Endothelial cell of umbilical vein (primary cell): ENCODE results near the gene KCNK10. TPM values are rescaled to one million over a fixed set of nuclear protein-coding genes. Genes with fewer than 3 reads are reported as not detected.

Experiments used
- BruUV-seq: library from RNA; stranded (reverse); fragments of 400-500 nt; replicated peaks from 2 replicates; lab custom pipeline; 2021; lab: Mats Ljungman, UMichigan
- CTCF ChIA-PET: fragments of 300-600, 350-600 bp; sonication (Branson Sonifier 250); formaldehyde crosslinking; loops from one replicate; lab custom pipeline; 2021; ENCODE audit warnings: antibody characterized with exemption, inconsistent platforms; lab: Charles Lee
- POLR2A ChIA-PET: fragments of 300-600, 350-600 bp; sonication (Branson Sonifier 250); formaldehyde crosslinking; loops from one replicate; lab custom pipeline; 2021; ENCODE audit warnings: antibody characterized with exemption, inconsistent platforms; lab: Charles Lee
- DNase-seq: peaks from one replicate; pipeline ENCODE4 v3.0.0-alpha.2; 2011; ENCODE audit warnings: low read depth, low spot score
- FAIRE-seq: peaks from 2 replicates; lab custom pipeline; 2011; peaks lifted over from hg19 to GRCh38; lab: Jason Lieb, UNC
- H2AFZ ChIP-seq: 2 replicates; pipeline ENCODE4 v1.6.0; 2012; ENCODE audit warnings: low read depth, low read length, control low read depth, inconsistent platforms
- H3K27ac ChIP-seq: 2 replicates; pipeline ENCODE4 v1.5.1; 2011; ENCODE audit warnings: low read depth, mild to moderate bottlenecking, control low read depth, low read length, moderate library complexity; ENCODE audit not compliant: insufficient read depth
- H3K27me3 ChIP-seq, 2 experiments: 2 replicates each; pipeline versions ENCODE4 v1.6.0 to v1.6.1; 2011; ENCODE audit warnings: low read length in 2 of 2, mixed read lengths in 1 of 2; ENCODE audit not compliant: control insufficient read depth in 2 of 2, insufficient read depth in 2 of 2
- H3K36me3 ChIP-seq, 2 experiments: 2 replicates in 1 of 2; 3 replicates in 1 of 2; pipeline ENCODE4 v1.5.1; 2011; ENCODE audit warnings: low read length in 2 of 2, mild to moderate bottlenecking in 1 of 2, moderate library complexity in 1 of 2; ENCODE audit not compliant: control insufficient read depth in 2 of 2, insufficient read depth in 2 of 2; ENCODE audit errors: extremely low read depth in 1 of 2
- H3K4me1 ChIP-seq: 3 replicates; pipeline ENCODE4 v1.5.1; 2011; ENCODE audit warnings: mild to moderate bottlenecking, low read length; ENCODE audit not compliant: control insufficient read depth, insufficient read depth; ENCODE audit errors: extremely low read depth
- H3K4me2 ChIP-seq: 2 replicates; pipeline ENCODE4 v1.6.1; 2011; ENCODE audit warnings: low read length, control low read depth, mixed read lengths; ENCODE audit not compliant: insufficient read depth
- H3K4me3 ChIP-seq, 3 experiments: fragments of 200-600 bp in 1 of 3; sonication (generic), shearing (Covaris generic) in 1 of 3; replicated peaks in 1 of 3; 2 replicates each; pipeline ENCODE4 v1.5.1; 2011 to 2016; ENCODE audit warnings: control low read depth in 3 of 3, low read length in 3 of 3, mild to moderate bottlenecking in 2 of 3, inconsistent platforms in 1 of 3, low read depth in 1 of 3, moderate library complexity in 1 of 3; ENCODE audit not compliant: insufficient read depth in 1 of 3
- H3K79me2 ChIP-seq: 2 replicates; pipeline ENCODE4 v1.6.0; 2012; ENCODE audit warnings: low read length, inconsistent platforms; ENCODE audit not compliant: control insufficient read depth, insufficient read depth
- H3K9ac ChIP-seq: replicated peaks from 2 replicates; pipeline ENCODE3; 2011; ENCODE audit warnings: low read length, control low read depth; ENCODE audit not compliant: insufficient read depth; ENCODE audit errors: extremely low read depth
- H3K9me1 ChIP-seq: replicated peaks from 3 replicates; pipeline ENCODE4 v1.6.0; 2011; ENCODE audit warnings: mild to moderate bottlenecking, low read length; ENCODE audit not compliant: control insufficient read depth, insufficient read depth; ENCODE audit errors: extremely low read depth
- H3K9me3 ChIP-seq: replicated peaks from 2 replicates; pipeline ENCODE4 v1.5.1; 2012; ENCODE audit warnings: low read length, inconsistent platforms; ENCODE audit not compliant: control insufficient read depth, insufficient read depth
- H4K20me1 ChIP-seq: replicated peaks from 2 replicates; pipeline ENCODE3; 2011; ENCODE audit warnings: mild to moderate bottlenecking, low read length; ENCODE audit not compliant: control insufficient read depth, insufficient read depth; ENCODE audit errors: extremely low read depth
- CTCF ChIP-seq, 2 donors: IDR thresholded peaks; 1 replicate in 1 of 2; 2 replicates in 1 of 2; pipeline ENCODE4 v1.5.1; 2011; ENCODE audit warnings: low read length in 2 of 2, mild to moderate bottlenecking in 2 of 2, moderate library complexity in 2 of 2, control low read depth in 1 of 2, inconsistent platforms in 1 of 2, low read depth in 1 of 2; ENCODE audit not compliant: insufficient read depth in 1 of 2; ENCODE audit errors: extremely low read depth in 1 of 2
- EZH2 ChIP-seq: IDR thresholded peaks from 2 replicates; pipeline ENCODE4 v1.6.1; 2012; ENCODE audit warnings: borderline replicate concordance, low read depth, mild to moderate bottlenecking, moderate library complexity, low read length, inconsistent platforms; ENCODE audit not compliant: severe bottlenecking
- FOS ChIP-seq: IDR thresholded peaks from 2 replicates; pipeline ENCODE4 v1.6.1; 2011; ENCODE audit warnings: mild to moderate bottlenecking, low read length, moderate library complexity, borderline replicate concordance; ENCODE audit not compliant: insufficient read depth
- GATA2 ChIP-seq: IDR thresholded peaks from 2 replicates; pipeline ENCODE4 v1.7.0; 2011; ENCODE audit warnings: low read depth, mild to moderate bottlenecking, moderate library complexity, mixed read lengths, low read length; ENCODE audit not compliant: insufficient read length, insufficient read depth
- JUN ChIP-seq: IDR thresholded peaks from 2 replicates; pipeline ENCODE4 v1.6.1; 2011; ENCODE audit warnings: borderline replicate concordance, low read depth; ENCODE audit not compliant: insufficient read length, insufficient read depth
- MYC ChIP-seq: IDR thresholded peaks from one replicate; pipeline ENCODE4 v1.6.1; 2011; ENCODE audit warnings: mild to moderate bottlenecking, low read depth, low read length
- POLR2AphosphoS5 ChIP-seq: IDR thresholded peaks from 2 replicates; pipeline ENCODE4 v1.6.1; 2012; ENCODE audit warnings: low read depth, mild to moderate bottlenecking, control low read depth, low read length, moderate library complexity; ENCODE audit not compliant: insufficient read depth
- dilution Hi-C: fragments of 300-500 bp; cut with MboI; formaldehyde crosslinking; loops from one replicate; pipeline ENCODE4 v1.15.0; 2019; ENCODE audit warnings: low sequenced_read_pairs; ENCODE audit not compliant: extremely low pct_ligation_motif_present
- intact Hi-C: fragments of 100-400 bp; cut with micrococcal nuclease; formaldehyde crosslinking; loops from one replicate; pipeline ENCODE4 v1.10.0; 2022
- polyA plus RNA-seq, 4 experiments: library from polyadenylated mRNA; depleted of rRNA in 3 of 4; stranded (reverse) in 3 of 4; unstranded in 1 of 4; fragments of >200 nt; gene quantifications; 2 replicates each; pipeline versions ENCODE4 v1.2.1 to v1.2.3, GENCODE V29; 2011 to 2012; ENCODE audit warnings: missing spikeins in 1 of 4
- total RNA-seq: library from RNA; stranded (reverse); gene quantifications from 2 replicates; pipeline ENCODE4 v1.2.3, GENCODE V29; 2021
- TF ChIP-seq, protein P1 (sequence below): IDR thresholded peaks from 2 replicates; pipeline ENCODE4 v1.6.1; 2011; ENCODE audit not compliant: insufficient read depth, insufficient read length

KCNK10 gene
- total and polyA plus RNA-seq, 2 donors (not counting 3 experiments of a cell fraction or from before 2014, with no cell fraction given): not detected

GRCh38 chr14:88232771-88233170 is 90.3 kb downstream of the KCNK10 start:
- ChIA-PET CTCF (no interaction called here), POLR2A (no interaction called here)
- DNase-seq (no peak), FAIRE-seq (no peak)
- Histone ChIP-seq H4K20me1 (no peaks in the 10 kb centered on the region), H2AFZ (no peak overlapping the region), H3K4me3 (no peak overlapping the region), H3K4me2 (no peak overlapping the region), H3K9me1 (no peaks in the 10 kb centered on the region), H3K36me3 (no peaks in the 10 kb centered on the region), H3K27ac (no peak overlapping the region), H3K9me3 (no peaks in the 10 kb centered on the region), H3K27me3 (no peaks in the 10 kb centered on the region), H3K9ac (no peak overlapping the region), H3K79me2 (no peaks in the 10 kb centered on the region), H3K4me1 (no peaks in the 10 kb centered on the region)
- intact Hi-C loops (no loop called here), dilution Hi-C loops (no loop called here)
- TF ChIP-seq FOS (no peak), JUN (no peak), MYC (no peak), CTCF (IDR thresholded peaks at IDR 0.05; ENCODE audit: extremely low read depth in 1 of 2, insufficient read depth in 1 of 2, low read depth in 1 of 2, low read length in 2 of 2) (no peak), GATA2 (no peak), EZH2 (no peak), POLR2AphosphoS5 (no peak)
- TF ChIP-seq, protein P1, sequence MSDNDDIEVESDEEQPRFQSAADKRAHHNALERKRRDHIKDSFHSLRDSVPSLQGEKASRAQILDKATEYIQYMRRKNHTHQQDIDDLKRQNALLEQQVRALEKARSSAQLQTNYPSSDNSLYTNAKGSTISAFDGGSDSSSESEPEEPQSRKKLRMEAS: no peak
- BruUV-seq: no TSS peak
